Stimulated activated CD4-positive, alpha-beta T cell treated with anti-CD3 and anti-CD28 coated beads, TNF-alpha, amount 100 ng/mL, for 1 hour (primary cell): ENCODE results near the gene ANKRD49.

Experiments
- DNase-seq, 3 donors: peaks; one replicate each; pipeline ENCODE4 v3.0.0-alpha.2; 2020; ENCODE audit warnings: low read depth in 3 of 3, low spot score in 1 of 3

Gene ANKRD49

DNA sequence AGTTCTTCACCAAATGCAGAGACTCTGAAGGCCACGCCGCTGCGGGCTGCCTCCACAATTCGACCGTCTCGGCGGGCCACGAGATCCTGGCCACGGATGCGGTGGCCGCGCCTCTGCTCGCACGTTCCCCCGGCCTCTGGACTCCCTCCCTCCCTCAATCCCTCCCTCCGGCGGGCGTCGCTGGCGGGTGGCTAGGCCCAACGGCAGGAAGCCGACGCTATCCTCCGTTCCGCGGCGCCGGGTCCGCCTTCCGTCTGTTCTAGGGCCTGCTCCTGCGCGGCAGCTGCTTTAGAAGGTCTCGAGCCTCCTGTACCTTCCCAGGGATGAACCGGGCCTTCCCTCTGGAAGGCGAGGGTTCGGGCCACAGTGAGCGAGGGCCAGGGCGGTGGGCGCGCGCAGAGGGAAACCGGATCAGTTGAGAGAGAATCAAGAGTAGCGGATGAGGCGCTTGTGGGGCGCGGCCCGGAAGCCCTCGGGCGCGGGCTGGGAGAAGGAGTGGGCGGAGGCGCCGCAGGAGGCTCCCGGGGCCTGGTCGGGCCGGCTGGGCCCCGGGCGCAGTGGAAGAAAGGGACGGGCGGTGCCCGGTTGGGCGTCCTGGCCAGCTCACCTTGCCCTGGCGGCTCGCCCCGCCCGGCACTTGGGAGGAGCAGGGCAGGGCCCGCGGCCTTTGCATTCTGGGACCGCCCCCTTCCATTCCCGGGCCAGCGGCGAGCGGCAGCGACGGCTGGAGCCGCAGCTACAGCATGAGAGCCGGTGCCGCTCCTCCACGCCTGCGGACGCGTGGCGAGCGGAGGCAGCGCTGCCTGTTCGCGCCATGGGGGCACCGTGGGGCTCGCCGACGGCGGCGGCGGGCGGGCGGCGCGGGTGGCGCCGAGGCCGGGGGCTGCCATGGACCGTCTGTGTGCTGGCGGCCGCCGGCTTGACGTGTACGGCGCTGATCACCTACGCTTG is 50.2 kb downstream of the ANKRD49 start, which contains the start of gene FUT4:
Gene FUT4, plus strand, starts transcription at position 227 of the 951 bp plus-strand sequence. Its CDS starts 213 bp downstream, at position 440.
- DNase-seq: peak in 2 of 3 donors; percentile 29 to 55

DNA sequence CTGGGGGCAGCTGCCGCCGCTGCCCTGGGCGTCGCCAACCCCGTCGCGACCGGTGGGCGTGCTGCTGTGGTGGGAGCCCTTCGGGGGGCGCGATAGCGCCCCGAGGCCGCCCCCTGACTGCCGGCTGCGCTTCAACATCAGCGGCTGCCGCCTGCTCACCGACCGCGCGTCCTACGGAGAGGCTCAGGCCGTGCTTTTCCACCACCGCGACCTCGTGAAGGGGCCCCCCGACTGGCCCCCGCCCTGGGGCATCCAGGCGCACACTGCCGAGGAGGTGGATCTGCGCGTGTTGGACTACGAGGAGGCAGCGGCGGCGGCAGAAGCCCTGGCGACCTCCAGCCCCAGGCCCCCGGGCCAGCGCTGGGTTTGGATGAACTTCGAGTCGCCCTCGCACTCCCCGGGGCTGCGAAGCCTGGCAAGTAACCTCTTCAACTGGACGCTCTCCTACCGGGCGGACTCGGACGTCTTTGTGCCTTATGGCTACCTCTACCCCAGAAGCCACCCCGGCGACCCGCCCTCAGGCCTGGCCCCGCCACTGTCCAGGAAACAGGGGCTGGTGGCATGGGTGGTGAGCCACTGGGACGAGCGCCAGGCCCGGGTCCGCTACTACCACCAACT is 51.0 kb downstream of the ANKRD49 start:
- no peak for DNase-seq

DNA sequence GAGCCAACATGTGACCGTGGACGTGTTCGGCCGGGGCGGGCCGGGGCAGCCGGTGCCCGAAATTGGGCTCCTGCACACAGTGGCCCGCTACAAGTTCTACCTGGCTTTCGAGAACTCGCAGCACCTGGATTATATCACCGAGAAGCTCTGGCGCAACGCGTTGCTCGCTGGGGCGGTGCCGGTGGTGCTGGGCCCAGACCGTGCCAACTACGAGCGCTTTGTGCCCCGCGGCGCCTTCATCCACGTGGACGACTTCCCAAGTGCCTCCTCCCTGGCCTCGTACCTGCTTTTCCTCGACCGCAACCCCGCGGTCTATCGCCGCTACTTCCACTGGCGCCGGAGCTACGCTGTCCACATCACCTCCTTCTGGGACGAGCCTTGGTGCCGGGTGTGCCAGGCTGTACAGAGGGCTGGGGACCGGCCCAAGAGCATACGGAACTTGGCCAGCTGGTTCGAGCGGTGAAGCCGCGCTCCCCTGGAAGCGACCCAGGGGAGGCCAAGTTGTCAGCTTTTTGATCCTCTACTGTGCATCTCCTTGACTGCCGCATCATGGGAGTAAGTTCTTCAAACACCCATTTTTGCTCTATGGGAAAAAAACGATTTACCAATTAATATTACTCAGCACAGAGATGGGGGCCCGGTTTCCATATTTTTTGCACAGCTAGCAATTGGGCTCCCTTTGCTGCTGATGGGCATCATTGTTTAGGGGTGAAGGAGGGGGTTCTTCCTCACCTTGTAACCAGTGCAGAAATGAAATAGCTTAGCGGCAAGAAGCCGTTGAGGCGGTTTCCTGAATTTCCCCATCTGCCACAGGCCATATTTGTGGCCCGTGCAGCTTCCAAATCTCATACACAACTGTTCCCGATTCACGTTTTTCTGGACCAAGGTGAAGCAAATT is 51.7 kb downstream of the ANKRD49 start:
- DNase-seq: no peak

DNA sequence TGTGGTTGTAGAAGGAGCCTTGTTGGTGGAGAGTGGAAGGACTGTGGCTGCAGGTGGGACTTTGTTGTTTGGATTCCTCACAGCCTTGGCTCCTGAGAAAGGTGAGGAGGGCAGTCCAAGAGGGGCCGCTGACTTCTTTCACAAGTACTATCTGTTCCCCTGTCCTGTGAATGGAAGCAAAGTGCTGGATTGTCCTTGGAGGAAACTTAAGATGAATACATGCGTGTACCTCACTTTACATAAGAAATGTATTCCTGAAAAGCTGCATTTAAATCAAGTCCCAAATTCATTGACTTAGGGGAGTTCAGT is 52.3 kb downstream of the ANKRD49 start:
- no peak for DNase-seq

DNA sequence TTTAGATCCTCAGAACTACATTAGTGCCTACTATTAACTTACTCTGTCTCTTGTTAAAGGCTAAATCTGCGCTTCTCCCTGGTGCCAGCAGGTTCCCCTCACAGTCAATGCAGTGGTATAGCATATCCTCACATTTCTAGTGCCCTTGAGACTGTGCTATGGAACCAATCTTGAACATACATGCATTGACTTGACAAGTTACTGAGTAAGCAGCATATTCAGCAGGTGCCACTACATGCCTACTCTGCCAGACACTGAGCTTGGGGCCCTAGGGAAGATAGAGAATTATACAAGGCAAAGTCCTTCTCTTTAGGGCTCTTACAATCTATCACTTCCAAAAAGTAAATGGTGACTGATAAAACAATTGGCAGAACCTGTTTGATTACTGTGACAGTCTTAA is 53.1 kb downstream of the ANKRD49 start:
- DNase-seq: no peak

DNA sequence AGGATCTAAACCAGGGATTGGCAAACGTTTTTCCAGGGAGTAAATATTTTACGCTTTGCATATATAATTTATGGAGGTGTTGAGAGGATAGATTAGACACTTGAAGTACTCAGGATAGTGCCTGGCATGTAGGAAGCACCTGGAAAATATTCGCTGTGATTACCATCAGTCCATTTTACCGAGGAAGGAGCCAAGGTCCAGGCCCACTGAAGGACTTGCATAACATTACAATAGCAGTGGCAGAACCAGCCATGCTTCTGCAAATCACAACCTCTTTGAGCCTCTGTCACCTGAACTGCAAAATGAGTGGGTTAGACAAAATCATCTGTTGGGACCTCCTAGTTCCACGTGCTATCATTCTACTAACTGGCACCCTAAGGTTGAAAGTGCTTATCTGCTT is 55.4 kb downstream of the ANKRD49 start:
- DNase-seq: no peak
